ENCODE results near the gene ZBTB7C.

GRCh38 chr18:48123324-48123723 is 285.9 kb downstream of the ZBTB7C start:
- no peak for TF ChIP-seq ZNF24 (IDR thresholded peaks at IDR 0.05)
- TF ChIP-seq CTCF (IDR thresholded peaks at IDR 0.05 in 2 of 3, conservative IDR thresholded peaks at IDR 0.05 in 1 of 3; ENCODE audit: control insufficient read depth in 2 of 3, extremely low read depth in 1 of 3, insufficient read depth in 1 of 3, low read depth in 3 of 3, low read length in 3 of 3): no peak
- TF ChIP-seq EZH2 (IDR thresholded peaks at IDR 0.05; ENCODE audit: borderline replicate concordance, control insufficient read depth, low read depth, low read length): no peak

All from GM12878 (cell line).